Ectodermal cell (in vitro differentiated cells): ENCODE measurements around the gene PDE10A.

Source experiments
- H3K27ac ChIP-seq: 2 replicates; pipeline ENCODE4 v1.7.0; 2013; ENCODE audit warnings: mild to moderate bottlenecking, low read depth, low read length; ENCODE audit not compliant: insufficient read depth, poor library complexity, severe bottlenecking
- H3K27me3 ChIP-seq: 2 replicates; pipeline ENCODE4 v1.7.0; 2013; ENCODE audit warnings: mild to moderate bottlenecking, low read length; ENCODE audit not compliant: insufficient read depth, control insufficient read depth, poor library complexity, severe bottlenecking
- H3K36me3 ChIP-seq: one replicate; pipeline ENCODE4 v1.7.0; 2013; ENCODE audit warnings: low read length; ENCODE audit not compliant: control insufficient read depth, insufficient read depth
- H3K4me1 ChIP-seq: one replicate; pipeline ENCODE4 v1.7.0; 2013; ENCODE audit warnings: low read length; ENCODE audit not compliant: control insufficient read depth, insufficient read depth
- H3K4me3 ChIP-seq: 2 replicates; pipeline ENCODE4 v1.7.0; 2013; ENCODE audit warnings: low read depth, low read length, control low read depth; ENCODE audit not compliant: insufficient read depth
- H3K9me3 ChIP-seq: 2 replicates; pipeline ENCODE4 v1.7.0; 2013; ENCODE audit warnings: mild to moderate bottlenecking, low read length, moderate library complexity; ENCODE audit not compliant: control insufficient read depth
- WGBS, 2 experiments: methylation state at CpG; one replicate each; pipeline ENCODE4 v1.1.7; 2013; ENCODE audit warnings: missing lambda C conversion rate in 2 of 2; 5-methylcytosine and 5-hydroxymethylcytosine counted together

The PDE10A gene

DNA sequence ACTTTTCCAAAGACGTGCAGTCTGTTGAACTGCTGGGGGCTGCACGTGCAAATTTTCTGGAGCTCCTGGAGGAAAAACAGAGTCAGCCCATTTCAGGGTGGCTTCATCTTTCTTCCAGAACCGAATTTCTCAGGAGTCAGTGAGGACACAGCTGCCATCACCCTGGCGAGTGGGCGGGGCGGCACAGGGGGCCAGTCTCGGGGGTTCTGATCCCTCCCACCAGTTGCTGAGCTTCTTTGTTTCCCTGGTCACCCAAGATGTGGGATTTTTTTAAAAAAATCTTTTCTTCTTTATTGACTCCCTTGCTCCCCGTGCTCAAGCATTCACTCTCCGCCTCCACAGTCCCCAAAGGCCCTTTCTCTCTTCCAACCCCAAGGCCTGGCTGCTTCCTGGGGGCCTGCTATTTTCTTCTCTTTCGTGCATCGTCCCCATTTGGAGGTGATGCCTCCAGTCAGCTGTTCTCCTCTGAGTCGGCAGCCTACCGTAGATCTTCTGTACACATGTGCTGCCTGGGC is 362.6 kb downstream of the PDE10A start:
- Histone ChIP-seq H3K27ac (no peak overlapping the region), H3K4me1 (no peaks in the 10 kb centered on the region), H3K9me3 (no peaks in the 10 kb centered on the region), H3K36me3 (peaks cover 4% of the 10 kb centered on the region), H3K4me3 (no peak overlapping the region), H3K27me3 (no peaks in the 10 kb centered on the region)
- 80% methylated on average over 13 of the region's 13 CpGs for WGBS, 2 experiments

DNA sequence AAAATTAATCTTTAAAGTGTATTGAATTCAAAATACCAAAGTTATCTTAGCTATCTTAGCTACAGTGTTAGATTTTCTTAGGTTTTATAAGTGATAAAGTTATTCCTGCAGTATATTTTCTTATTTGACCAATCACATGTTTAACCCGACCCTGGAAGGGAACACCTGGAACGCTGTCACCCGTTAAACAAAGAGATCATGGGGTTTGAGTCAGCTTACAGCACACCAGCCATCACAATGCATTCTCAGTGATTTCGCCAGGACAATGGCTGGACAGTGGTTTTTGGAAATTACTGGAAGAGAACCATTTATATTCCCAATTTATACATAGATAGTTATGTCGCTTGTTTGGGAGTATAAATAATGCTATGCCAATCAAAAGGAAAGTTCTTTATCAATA is 364.2 kb downstream of the PDE10A start:
- WGBS, 2 experiments, result 83 to 84% methylated on average over 4 of the region's 5 CpGs
- no peaks in the 10 kb centered on the region for H3K27me3 ChIP-seq
- peak overlapping the region; percentile 77 for H3K27ac ChIP-seq

DNA sequence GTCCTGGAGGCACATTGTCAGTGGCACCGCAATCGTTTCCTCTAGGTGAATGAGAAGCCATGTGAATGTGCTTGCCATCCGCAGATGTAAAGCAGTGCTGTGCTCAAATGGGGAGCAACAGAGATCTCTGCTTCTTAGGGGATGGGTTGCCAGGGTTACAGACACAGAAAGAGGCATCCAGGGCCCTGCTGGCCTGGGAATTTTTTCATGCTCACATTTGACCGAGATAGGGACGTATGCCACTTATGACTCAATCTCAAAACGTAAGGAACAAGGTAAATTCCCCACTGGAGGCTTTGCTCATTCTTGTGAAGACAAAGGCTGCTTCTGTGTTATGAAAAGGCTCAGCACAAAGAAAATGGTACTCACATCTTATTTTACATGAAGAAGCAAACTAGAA is 364.6 kb downstream of the PDE10A start:
- 71 to 77% methylated on average over 6 of the region's 6 CpGs for WGBS, 2 experiments
- H3K9me3 ChIP-seq, result no peaks in the 10 kb centered on the region
- H3K4me1 ChIP-seq, result no peaks in the 10 kb centered on the region
- no peaks in the 10 kb centered on the region for H3K27me3 ChIP-seq
- H3K36me3 ChIP-seq, result peaks cover 4% of the 10 kb centered on the region
- H3K4me3 ChIP-seq, result no peak overlapping the region
- peak overlapping the region; percentile 77 for H3K27ac ChIP-seq

More for the DNA sequence above, 364.2 kb downstream of the PDE10A start:
- H3K9me3 ChIP-seq, result no peaks in the 10 kb centered on the region
- no peaks in the 10 kb centered on the region for H3K4me1 ChIP-seq
- H3K36me3 ChIP-seq, result peaks cover 4% of the 10 kb centered on the region
- no peak overlapping the region for H3K4me3 ChIP-seq

DNA sequence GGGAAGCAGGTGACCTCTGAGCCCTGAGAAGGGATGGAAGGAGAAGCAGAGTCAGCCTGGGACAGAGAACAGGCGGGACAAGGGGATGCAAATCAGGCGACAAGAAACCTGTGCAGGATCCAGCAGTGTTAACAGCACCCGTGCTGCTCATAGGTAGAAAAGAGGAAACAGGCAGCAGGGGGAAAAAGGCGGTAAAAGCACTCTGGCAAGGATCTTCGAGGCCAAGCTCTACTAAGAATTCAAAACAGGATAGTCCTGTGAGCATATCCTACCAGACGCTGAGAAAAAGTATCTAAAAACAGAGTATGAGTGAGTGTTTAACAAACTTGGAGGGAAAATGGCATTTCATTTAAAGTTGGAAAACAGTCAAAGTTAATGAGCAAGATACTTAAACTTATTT is 370.4 kb downstream of the PDE10A start:
- Histone ChIP-seq H3K9me3 (no peaks in the 10 kb centered on the region), H3K4me3 (no peak overlapping the region)

More for the DNA sequence above, 370.4 kb downstream of the PDE10A start:
- Histone ChIP-seq H3K27ac (no peak overlapping the region), H3K4me1 (no peaks in the 10 kb centered on the region), H3K27me3 (no peaks in the 10 kb centered on the region), H3K36me3 (peaks cover 2% of the 10 kb centered on the region)
- WGBS, 2 experiments, result 89% methylated on average over 6 of the region's 6 CpGs
